ENCODE results near the gene LYZL4. TPM values are rescaled to one million over a fixed set of nuclear protein-coding genes. Genes with fewer than 3 reads are reported as not detected.

Gene LYZL4
- total and polyA plus RNA-seq, 2 of the 13 experiments (the other 11 are each of a cell fraction or from before 2014, with no cell fraction given), result not detected

- H3K27me3 ChIP-seq (ENCODE audit: control insufficient read depth in 1 of 2, insufficient read depth in 2 of 2, low read length in 2 of 2), result no peaks in the 10 kb centered on the region
- H2AFZ ChIP-seq (ENCODE audit: low read length), result no peak overlapping the region
- no TSS peak for BruUV-seq (replicated peaks)
- CTCF ChIA-PET (ENCODE audit: low intra/inter-chr PET ratio, low total read pairs), result no interaction called here
- FAIRE-seq (no peak), ATAC-seq (no peak), DNase-seq (ENCODE audit: low spot score) (no peak)
- no peaks in the 10 kb centered on the region for H4K20me1 ChIP-seq (ENCODE audit: insufficient read depth, low read length)
- H3K4me1 ChIP-seq (ENCODE audit: insufficient read depth, low read length), result no peaks in the 10 kb centered on the region
- no peaks in the 10 kb centered on the region for H3K79me2 ChIP-seq (ENCODE audit: insufficient read depth, low read length)
- H3K9ac ChIP-seq (ENCODE audit: insufficient read depth, low read depth, low read length), result no peak overlapping the region
- no peak overlapping the region for H3K4me3 ChIP-seq (replicated peaks in 1 of 3; ENCODE audit: insufficient read depth in 1 of 3, low read depth in 2 of 3, low read length in 3 of 3)
- intact Hi-C loops (cut with micrococcal nuclease; ENCODE audit: unreplicated experiment) (no loop called here), in situ Hi-C loops (cut with HindIII; ENCODE audit: extremely low pct_ligation_motif_present, low pct_unique_long_range_greater_than_20kb) (no loop called here)
- 44% methylated on average over 2 of the region's 2 CpGs for WGBS (ENCODE audit: low lambda C conversion rate)
- no peak overlapping the region for H3K4me2 ChIP-seq (ENCODE audit: low read depth, low read length)
- no peaks in the 10 kb centered on the region for H3K36me3 ChIP-seq (replicated peaks in 1 of 2; ENCODE audit: control insufficient read depth in 1 of 2, insufficient read depth in 2 of 2, low read length in 2 of 2)
- no peaks in the 10 kb centered on the region; the same call in 1 of the 2 replicates for H3K9me3 ChIP-seq (ENCODE audit: low read length)
- POLR2A ChIA-PET, result no interaction called here
- H3K27ac ChIP-seq (ENCODE audit: extremely low read length, insufficient read depth, low read length), result no peak overlapping the region
- TF ChIP-seq PHF20 (CRISPR knock-in tag; IDR thresholded peaks at IDR 0.05), result no peak
- no peak for TF ChIP-seq IRX3 (CRISPR knock-in tag; IDR thresholded peaks at IDR 0.05; ENCODE audit: borderline replicate concordance, low read depth)
- no peak for TF ChIP-seq ZBED4 (CRISPR knock-in tag; IDR thresholded peaks at IDR 0.05; ENCODE audit: borderline replicate concordance)
- no peak for TF ChIP-seq MXI1 (IDR thresholded peaks at IDR 0.05; ENCODE audit: borderline replicate concordance, low read depth, low read length)
- TF ChIP-seq, protein P1, sequence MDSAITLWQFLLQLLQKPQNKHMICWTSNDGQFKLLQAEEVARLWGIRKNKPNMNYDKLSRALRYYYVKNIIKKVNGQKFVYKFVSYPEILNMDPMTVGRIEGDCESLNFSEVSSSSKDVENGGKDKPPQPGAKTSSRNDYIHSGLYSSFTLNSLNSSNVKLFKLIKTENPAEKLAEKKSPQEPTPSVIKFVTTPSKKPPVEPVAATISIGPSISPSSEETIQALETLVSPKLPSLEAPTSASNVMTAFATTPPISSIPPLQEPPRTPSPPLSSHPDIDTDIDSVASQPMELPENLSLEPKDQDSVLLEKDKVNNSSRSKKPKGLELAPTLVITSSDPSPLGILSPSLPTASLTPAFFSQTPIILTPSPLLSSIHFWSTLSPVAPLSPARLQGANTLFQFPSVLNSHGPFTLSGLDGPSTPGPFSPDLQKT (CRISPR knock-in tag; IDR thresholded peaks at IDR 0.05; ENCODE audit: borderline replicate concordance), result no peak
- no peak for TF ChIP-seq MIER3 (CRISPR knock-in tag; IDR thresholded peaks at IDR 0.05; ENCODE audit: borderline replicate concordance)
- TF ChIP-seq ZNF260 (CRISPR knock-in tag; IDR thresholded peaks at IDR 0.05; ENCODE audit: borderline replicate concordance, low read depth), result no peak
- no peak for TF ChIP-seq ZNF766 (CRISPR knock-in tag; IDR thresholded peaks at IDR 0.05; ENCODE audit: borderline replicate concordance)
- no peak for TF ChIP-seq ZNF274 (CRISPR knock-in tag; IDR thresholded peaks at IDR 0.05)
- TF ChIP-seq ZNF709 (CRISPR knock-in tag; IDR thresholded peaks at IDR 0.05), result no peak
- TF ChIP-seq, protein P2, sequence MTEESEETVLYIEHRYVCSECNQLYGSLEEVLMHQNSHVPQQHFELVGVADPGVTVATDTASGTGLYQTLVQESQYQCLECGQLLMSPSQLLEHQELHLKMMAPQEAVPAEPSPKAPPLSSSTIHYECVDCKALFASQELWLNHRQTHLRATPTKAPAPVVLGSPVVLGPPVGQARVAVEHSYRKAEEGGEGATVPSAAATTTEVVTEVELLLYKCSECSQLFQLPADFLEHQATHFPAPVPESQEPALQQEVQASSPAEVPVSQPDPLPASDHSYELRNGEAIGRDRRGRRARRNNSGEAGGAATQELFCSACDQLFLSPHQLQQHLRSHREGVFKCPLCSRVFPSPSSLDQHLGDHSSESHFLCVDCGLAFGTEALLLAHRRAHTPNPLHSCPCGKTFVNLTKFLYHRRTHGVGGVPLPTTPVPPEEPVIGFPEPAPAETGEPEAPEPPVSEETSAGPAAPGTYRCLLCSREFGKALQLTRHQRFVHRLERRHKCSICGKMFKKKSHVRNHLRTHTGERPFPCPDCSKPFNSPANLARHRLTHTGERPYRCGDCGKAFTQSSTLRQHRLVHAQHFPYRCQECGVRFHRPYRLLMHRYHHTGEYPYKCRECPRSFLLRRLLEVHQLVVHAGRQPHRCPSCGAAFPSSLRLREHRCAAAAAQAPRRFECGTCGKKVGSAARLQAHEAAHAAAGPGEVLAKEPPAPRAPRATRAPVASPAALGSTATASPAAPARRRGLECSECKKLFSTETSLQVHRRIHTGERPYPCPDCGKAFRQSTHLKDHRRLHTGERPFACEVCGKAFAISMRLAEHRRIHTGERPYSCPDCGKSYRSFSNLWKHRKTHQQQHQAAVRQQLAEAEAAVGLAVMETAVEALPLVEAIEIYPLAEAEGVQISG (CRISPR knock-in tag; IDR thresholded peaks at IDR 0.05), result no peak
- TF ChIP-seq ZNF496 (CRISPR knock-in tag; IDR thresholded peaks at IDR 0.05; ENCODE audit: insufficient replicate concordance), result no peak
- TF ChIP-seq ZMAT3 (CRISPR knock-in tag; conservative IDR thresholded peaks at IDR 0.05), result no peak
Observed at GRCh38 chr3:42451546-42452230, 41.3 kb upstream of the LYZL4 start.

Measured in HepG2 (cell line).